GM18858 (cell line): ENCODE results near the gene PLA2G3.

ENCODE experiments used
- ATAC-seq: cut with Tn5 transposase; IDR thresholded peaks from one replicate; pipeline ENCODE4 v1.9.1; 2021; ENCODE audit not compliant: unreplicated experiment

PLA2G3 gene

GRCh38 chr22:31148953-31149627, 8.8 kb upstream of the PLA2G3 start:
- ATAC-seq, result no peak

DNA sequence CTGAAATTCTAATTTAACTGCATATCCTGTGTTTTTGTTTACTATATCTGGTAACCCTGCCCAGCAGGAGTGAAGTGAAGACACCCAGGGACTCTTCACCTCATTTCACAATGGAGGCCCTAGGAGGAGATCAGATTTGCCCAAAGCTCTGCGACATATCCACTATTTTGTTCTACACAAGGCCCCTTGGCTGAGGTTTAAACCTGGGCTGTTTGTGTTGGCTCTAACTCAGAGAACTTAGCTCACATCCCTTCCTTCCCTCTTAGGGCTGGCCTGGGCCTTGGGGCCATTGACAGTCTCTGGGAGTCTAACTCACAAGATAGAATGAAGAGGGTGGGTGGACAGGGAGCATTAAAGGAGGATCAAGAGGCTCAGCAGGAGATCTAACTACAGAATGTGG, 8.2 kb upstream of the PLA2G3 start:
- ATAC-seq, result no peak

DNA sequence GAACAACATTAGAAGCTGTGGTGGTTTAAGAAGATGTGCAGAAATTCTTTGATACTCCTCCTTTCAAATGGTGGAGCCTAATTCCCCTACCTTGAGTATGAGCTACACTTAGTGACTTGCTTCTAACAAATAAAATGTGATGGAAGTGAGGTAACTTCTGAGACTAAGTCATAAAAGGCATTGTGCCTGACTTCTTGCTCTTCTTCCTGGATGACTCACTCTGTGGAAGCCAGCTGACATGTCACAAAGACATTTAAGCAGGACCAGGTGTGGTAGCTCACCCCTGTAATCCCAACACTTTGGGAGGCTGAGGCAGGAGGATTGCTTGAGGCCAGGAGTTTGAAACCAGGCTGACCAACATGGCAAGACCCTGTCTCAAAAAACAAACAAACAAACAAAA, 3.9 kb upstream of the PLA2G3 start:
- ATAC-seq, result no peak

DNA sequence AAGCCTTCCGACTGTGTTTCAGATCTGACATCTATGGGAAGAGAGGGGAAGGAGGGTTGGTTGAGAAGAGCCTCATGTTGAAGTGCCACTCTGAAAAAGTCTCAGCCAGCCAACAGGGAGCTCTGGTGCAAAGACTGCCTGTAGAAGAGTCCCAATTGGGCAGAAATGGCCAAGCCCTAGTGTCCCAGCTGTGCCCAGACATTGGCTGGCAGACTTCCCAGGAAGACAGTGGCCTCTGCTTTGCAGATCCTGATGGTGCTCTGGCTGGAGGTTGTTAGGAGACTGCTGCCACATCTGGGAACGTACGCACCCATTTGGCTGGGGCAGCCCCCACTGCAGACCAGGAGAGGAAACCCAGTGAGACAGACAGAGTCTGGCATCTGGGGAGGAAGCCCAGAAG, 3.2 kb upstream of the PLA2G3 start:
- ATAC-seq, result no peak

- no peak for ATAC-seq
These were observed 2.7 kb upstream of the PLA2G3 start for GRCh38 chr22:31143038-31143437.

DNA sequence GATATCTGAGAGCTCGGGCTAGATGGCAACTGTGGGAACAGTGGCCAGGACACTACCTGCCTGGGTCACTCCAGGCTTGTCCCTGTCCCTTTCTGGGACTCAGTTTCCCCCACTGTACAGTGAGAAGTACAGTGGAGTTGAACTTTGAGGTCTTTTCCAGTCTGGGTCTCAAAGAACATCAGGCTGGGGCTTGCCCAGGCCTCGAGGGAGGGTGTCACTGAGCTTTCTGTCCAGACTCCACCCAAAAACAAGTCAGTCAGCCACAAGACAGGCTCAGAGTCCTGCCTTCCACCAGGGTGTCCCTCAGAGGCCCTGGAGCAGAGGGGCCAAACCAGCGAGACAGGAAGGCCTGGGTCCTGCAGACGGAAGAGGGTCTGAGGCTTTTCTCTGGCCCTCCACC, 2.0 kb upstream of the PLA2G3 start:
- no peak for ATAC-seq

GRCh38 chr22:31141551-31141950, 1.2 kb upstream of the PLA2G3 start:
- ATAC-seq, result no peak

- no peak for ATAC-seq
These were observed 438 bp upstream of the PLA2G3 start for GRCh38 chr22:31140746-31141145.

DNA sequence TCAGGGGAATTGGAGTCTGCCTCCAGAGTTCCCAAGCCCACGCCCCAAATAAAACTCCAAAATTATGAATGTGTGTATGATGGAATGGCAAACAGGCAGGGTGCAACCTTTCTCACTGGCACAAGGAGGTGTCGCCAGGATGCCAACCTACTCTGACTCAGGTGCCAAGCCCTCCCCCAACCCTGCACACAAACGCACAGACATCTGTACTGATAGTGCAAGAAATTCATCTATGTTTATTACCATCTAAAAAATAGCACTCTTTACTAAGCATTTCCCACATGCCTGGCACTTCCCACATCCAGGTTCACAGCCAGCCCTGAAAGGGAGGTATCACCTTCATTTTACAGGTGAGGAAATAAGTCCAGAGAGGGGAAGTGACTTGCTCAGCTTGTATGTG, 1.2 kb downstream of the PLA2G3 start:
- no peak for ATAC-seq

- ATAC-seq, result no peak
These were observed 2.2 kb downstream of the PLA2G3 start for GRCh38 chr22:31138126-31138525.

GRCh38 chr22:31137721-31138120, 2.6 kb downstream of the PLA2G3 start:
- no peak for ATAC-seq

- ATAC-seq, result no peak
These were observed 3.6 kb downstream of the PLA2G3 start for GRCh38 chr22:31136711-31137110.

- no peak for ATAC-seq
These were observed 4.2 kb downstream of the PLA2G3 start for GRCh38 chr22:31136155-31136554.

GRCh38 chr22:31135706-31136105, 4.6 kb downstream of the PLA2G3 start:
- ATAC-seq, result no peak

GRCh38 chr22:31134688-31135087, 5.6 kb downstream of the PLA2G3 start:
- ATAC-seq, result no peak

DNA sequence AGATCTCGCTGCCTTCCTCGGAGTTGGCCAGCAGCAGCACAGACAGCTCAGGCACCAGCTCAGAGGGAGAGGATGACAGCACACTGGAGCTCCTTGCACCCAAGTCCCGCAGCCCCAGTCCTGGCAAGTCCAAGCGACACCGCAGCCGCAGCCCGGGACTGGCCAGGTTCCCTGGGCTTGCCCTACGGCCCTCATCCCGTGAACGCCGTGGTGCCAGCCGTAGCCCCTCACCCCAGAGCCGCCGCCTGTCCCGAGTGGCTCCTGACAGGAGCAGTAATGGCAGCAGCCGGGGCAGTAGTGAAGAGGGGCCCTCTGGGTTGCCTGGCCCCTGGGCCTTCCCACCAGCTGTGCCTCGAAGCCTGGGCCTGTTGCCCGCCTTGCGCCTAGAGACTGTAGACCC, 6.4 kb downstream of the PLA2G3 start:
- no peak for ATAC-seq

DNA sequence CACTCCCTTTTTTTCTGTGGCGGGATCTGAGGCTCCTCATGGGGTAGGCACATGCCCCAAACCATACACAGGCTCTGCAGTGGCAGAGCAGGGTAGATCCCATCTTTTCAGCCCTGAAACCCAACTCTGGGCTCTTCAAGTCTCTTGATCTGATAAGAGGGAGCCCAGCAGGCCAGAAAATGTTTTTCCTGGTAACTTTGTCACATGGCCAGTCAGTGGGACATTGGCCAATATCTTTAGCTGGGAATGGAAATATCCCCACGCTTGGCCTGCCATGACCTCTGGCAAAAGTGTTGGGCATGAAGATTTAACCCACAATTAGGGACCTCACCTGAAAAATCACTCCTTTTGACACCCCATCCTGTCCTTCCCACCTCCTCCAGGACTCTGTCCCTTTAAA, 9.4 kb downstream of the PLA2G3 start:
- ATAC-seq, result no peak

GRCh38 chr22:31128156-31128555, 12.2 kb downstream of the PLA2G3 start:
- no peak for ATAC-seq

DNA sequence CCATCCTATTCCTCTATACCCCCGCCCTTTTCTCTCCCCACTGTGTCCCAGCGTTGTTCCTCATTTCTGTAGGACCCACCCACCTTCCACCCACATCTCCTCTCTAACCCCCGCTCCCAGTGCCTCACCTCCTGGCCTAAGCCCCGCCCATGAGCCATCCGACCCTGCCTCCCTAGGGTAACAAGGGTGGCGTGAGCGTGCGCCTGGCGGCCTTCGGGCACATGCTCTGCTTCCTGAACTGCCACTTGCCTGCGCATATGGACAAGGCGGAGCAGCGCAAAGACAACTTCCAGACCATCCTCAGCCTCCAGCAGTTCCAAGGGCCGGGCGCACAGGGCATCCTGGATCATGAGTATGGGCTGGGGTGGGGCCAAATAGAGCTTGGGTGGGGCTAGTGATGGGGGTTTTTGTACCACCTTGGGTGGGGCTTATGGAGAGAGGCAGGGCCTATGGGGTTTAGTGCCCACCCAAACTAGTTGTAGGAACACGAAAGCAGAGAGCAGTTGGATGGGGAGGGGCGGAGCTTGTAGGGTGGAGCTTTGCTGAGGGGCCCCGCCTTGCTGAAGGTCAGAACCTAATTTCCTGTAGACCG, 13.0 kb downstream of the PLA2G3 start:
- ATAC-seq, result no peak

DNA sequence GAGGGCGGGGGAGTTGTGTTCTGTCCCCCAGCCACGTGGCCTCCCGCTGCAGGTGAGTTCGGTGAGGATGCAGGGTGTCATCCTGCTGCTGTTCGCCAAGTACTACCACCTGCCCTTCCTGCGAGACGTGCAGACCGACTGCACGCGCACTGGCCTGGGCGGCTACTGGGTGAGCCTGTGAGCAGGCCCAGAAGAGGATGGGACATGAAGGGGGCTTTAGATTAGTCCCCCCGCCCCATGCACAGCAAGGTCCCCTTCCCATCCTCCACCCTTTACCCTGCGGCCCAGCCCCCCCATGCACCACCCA, 13.5 kb downstream of the PLA2G3 start:
- ATAC-seq, result no peak

- ATAC-seq, result no peak
These were observed 14.0 kb downstream of the PLA2G3 start for GRCh38 chr22:31126128-31126868.

DNA sequence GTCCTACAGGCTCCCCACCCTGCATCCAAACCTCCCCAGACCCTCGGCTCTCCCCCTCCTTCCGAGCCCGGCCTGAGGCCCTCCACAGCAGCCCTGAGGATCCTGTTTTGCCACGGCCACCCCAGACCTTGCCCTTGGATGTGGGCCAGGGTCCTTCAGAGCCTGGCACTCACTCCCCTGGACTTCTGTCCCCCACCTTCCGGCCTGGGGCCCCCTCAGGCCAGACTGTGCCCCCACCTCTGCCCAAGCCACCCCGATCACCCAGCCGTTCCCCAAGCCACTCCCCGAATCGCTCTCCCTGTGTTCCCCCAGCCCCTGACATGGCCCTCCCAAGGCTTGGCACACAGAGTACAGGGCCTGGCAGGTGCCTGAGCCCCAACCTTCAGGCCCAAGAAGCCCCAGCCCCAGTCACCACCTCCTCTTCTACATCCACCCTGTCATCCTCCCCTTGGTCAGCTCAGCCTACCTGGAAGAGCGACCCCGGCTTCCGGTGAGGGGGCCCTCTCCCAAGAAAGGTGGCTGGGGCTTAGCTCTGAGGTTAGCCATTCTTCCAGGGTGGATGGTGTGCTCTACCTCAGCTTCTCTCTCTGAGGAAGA, 14.7 kb downstream of the PLA2G3 start:
- no peak for ATAC-seq
